Measurements from ENCODE around the gene AP5M1.

DNA sequence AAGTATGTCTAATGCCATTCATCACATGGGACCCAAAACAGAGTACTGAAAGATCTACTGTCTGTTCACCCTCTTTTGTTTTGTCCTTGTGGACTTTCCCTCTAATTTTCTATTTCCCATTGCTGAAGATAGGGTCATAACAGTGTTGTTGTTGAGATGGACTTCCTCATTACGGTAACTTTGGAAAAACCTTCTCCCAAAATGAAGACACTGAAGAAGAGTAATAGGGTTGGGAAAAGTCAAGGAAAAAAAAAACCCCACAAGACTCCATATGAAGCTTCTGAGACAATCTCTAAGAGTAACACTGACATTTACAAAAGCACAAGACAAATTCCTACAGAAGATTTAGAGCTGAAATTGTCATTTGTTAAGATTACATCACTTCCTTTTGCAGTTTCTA lies 36.8 kb upstream of the AP5M1 start:
- TF ChIP-seq, protein P1, sequence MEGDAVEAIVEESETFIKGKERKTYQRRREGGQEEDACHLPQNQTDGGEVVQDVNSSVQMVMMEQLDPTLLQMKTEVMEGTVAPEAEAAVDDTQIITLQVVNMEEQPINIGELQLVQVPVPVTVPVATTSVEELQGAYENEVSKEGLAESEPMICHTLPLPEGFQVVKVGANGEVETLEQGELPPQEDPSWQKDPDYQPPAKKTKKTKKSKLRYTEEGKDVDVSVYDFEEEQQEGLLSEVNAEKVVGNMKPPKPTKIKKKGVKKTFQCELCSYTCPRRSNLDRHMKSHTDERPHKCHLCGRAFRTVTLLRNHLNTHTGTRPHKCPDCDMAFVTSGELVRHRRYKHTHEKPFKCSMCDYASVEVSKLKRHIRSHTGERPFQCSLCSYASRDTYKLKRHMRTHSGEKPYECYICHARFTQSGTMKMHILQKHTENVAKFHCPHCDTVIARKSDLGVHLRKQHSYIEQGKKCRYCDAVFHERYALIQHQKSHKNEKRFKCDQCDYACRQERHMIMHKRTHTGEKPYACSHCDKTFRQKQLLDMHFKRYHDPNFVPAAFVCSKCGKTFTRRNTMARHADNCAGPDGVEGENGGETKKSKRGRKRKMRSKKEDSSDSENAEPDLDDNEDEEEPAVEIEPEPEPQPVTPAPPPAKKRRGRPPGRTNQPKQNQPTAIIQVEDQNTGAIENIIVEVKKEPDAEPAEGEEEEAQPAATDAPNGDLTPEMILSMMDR (IDR thresholded peaks at IDR 0.05; ENCODE audit: low read length): no peak
- TF ChIP-seq EZH2 (IDR thresholded peaks at IDR 0.05; ENCODE audit: borderline replicate concordance, low read length): no peak
